Measurements from ENCODE around the gene CSNK2B. TPM values are rescaled to one million over a fixed set of nuclear protein-coding genes. Genes with fewer than 3 reads are reported as not detected.
A peak's percentile ranks its signal among the peaks of the same experiment; 100 is the strongest.

CSNK2B gene
- total RNA-seq, 1 donor from 2014 or later = 288 TPM

- H3K4me1 Mint-ChIP-seq = peaks cover 63% of the 10 kb centered on the region
- no peaks in the 10 kb centered on the region for H3K27me3 Mint-ChIP-seq
- intact Hi-C loops (cut with micrococcal nuclease) = loop anchor here (10.0 kb wide), 1 partner anchor 1193 kb away; the partner anchor contains the start of genes PSMB9 and TAP1
- peak overlapping the region; percentile 97 for H3K4me3 Mint-ChIP-seq
- peak overlapping the region; percentile 76 for H3K27ac Mint-ChIP-seq
- no peak for DNase-seq
- H3K36me3 Mint-ChIP-seq (ENCODE audit: low read depth) = peaks cover 65% of the 10 kb centered on the region
- no peaks in the 10 kb centered on the region for H3K9me3 Mint-ChIP-seq
These were observed 4.4 kb upstream of the CSNK2B start for GRCh38 chr6:31661262-31662123.

- Mint-ChIP-seq H3K9me3 (no peaks in the 10 kb centered on the region), H3K27ac (peak overlapping the region; percentile 76), H3K36me3 (ENCODE audit: low read depth) (peaks cover 65% of the 10 kb centered on the region), H3K4me3 (peak overlapping the region; percentile 74), H3K4me1 (peaks cover 65% of the 10 kb centered on the region), H3K27me3 (no peaks in the 10 kb centered on the region)
- intact Hi-C loops (cut with micrococcal nuclease) = loop anchor here (10.0 kb wide), 1 partner anchor 1193 kb away; the partner anchor contains the start of genes PSMB9 and TAP1
- no peak for DNase-seq
These were observed 3.7 kb upstream of the CSNK2B start for GRCh38 chr6:31662124-31662723.

GRCh38 chr6:31663126-31663960 lies 2.5 kb upstream of the CSNK2B start:
- H3K27me3 Mint-ChIP-seq = no peaks in the 10 kb centered on the region
- intact Hi-C loops (cut with micrococcal nuclease) = loop anchor here (10.0 kb wide), 1 partner anchor 1191 kb away; the partner anchor contains the start of genes PSMB9 and TAP1
- H3K27ac Mint-ChIP-seq = peak overlapping the region; percentile 96
- peaks cover 68% of the 10 kb centered on the region for H3K36me3 Mint-ChIP-seq (ENCODE audit: low read depth)
- no peak for DNase-seq
- no peaks in the 10 kb centered on the region for H3K9me3 Mint-ChIP-seq
- H3K4me3 Mint-ChIP-seq = peak overlapping the region; percentile 96
- H3K4me1 Mint-ChIP-seq = peaks cover 64% of the 10 kb centered on the region

GRCh38 chr6:31663961-31664789 lies 1.7 kb upstream of the CSNK2B start:
- peak; percentile 70 for DNase-seq
- intact Hi-C loops (cut with micrococcal nuclease) = loop anchor here (2.0 to 10.0 kb wide), 3 partner anchors 73 to 1191 kb away; partner anchors contain the start of genes CLIC1, PSMB9 and TAP1
- peaks cover 69% of the 10 kb centered on the region for H3K36me3 Mint-ChIP-seq (ENCODE audit: low read depth)
- H3K27ac Mint-ChIP-seq = peak overlapping the region; percentile 96
- peaks cover 62% of the 10 kb centered on the region for H3K4me1 Mint-ChIP-seq
- peak overlapping the region; percentile 96 for H3K4me3 Mint-ChIP-seq
- H3K27me3 Mint-ChIP-seq = no peaks in the 10 kb centered on the region
- no peaks in the 10 kb centered on the region for H3K9me3 Mint-ChIP-seq

GRCh38 chr6:31664790-31665500 lies 935 bp upstream of the CSNK2B start, which contains the start of gene GPANK1:
Gene GPANK1, minus strand, starts transcription at chr6:31664997. Its CDS starts 519 bp downstream, at chr6:31664478.
- DNase-seq = peak; percentile 97
- intact Hi-C loops (cut with micrococcal nuclease) = loop anchor here (1.0 to 10.0 kb wide), 10 partner anchors 13 to 1190 kb away; partner anchors contain the start of genes ABHD16A, ATP6V1G2, BAG6 and CLIC1
- peak within 1 kb of the TSS; percentile 96 for H3K27ac Mint-ChIP-seq
- no peaks in the 10 kb centered on the region for H3K27me3 Mint-ChIP-seq
- peak within 1 kb of the TSS; percentile 96 for H3K4me3 Mint-ChIP-seq
- H3K36me3 Mint-ChIP-seq (ENCODE audit: low read depth) = peaks cover 76% of the 10 kb centered on the region
- peaks cover 57% of the 10 kb centered on the region for H3K4me1 Mint-ChIP-seq
- no peaks in the 10 kb centered on the region for H3K9me3 Mint-ChIP-seq

GRCh38 chr6:31666337-31666965 lies 571 bp downstream of the CSNK2B start:
- intact Hi-C loops (cut with micrococcal nuclease) = loop anchor here (10.0 kb wide), 1 partner anchor 1188 kb away; the partner anchor contains the start of genes PSMB9 and TAP1
- no peaks in the 10 kb centered on the region for H3K9me3 Mint-ChIP-seq
- H3K27me3 Mint-ChIP-seq = no peaks in the 10 kb centered on the region
- peaks cover 53% of the 10 kb centered on the region for H3K4me1 Mint-ChIP-seq
- peak; percentile 66 for DNase-seq
- peak overlapping the region; percentile 96 for H3K4me3 Mint-ChIP-seq
- H3K27ac Mint-ChIP-seq = peak overlapping the region; percentile 96
- peaks cover 79% of the 10 kb centered on the region for H3K36me3 Mint-ChIP-seq (ENCODE audit: low read depth)

GRCh38 chr6:31669676-31670075 lies 3.8 kb downstream of the CSNK2B start, which contains the start of gene LY6G5B:
Gene LY6G5B, plus strand, starts transcription at chr6:31669976. Its CDS starts 975 bp downstream, at chr6:31670951.
- H3K9me3 Mint-ChIP-seq = no peaks in the 10 kb centered on the region
- intact Hi-C loops (cut with micrococcal nuclease) = loop anchor here (10.0 kb wide), 1 partner anchor 1185 kb away; the partner anchor contains the start of genes PSMB9 and TAP1
- H3K36me3 Mint-ChIP-seq (ENCODE audit: low read depth) = peaks cover 73% of the 10 kb centered on the region
- no peaks in the 10 kb centered on the region for H3K27me3 Mint-ChIP-seq
- H3K4me1 Mint-ChIP-seq = peaks cover 30% of the 10 kb centered on the region
- no peak within 1 kb of the TSS for H3K4me3 Mint-ChIP-seq
- DNase-seq = no peak
- H3K27ac Mint-ChIP-seq = no peak within 1 kb of the TSS

GRCh38 chr6:31676322-31676903 lies 10.5 kb downstream of the CSNK2B start:
- Mint-ChIP-seq H3K9me3 (no peaks in the 10 kb centered on the region), H3K4me3 (no peak overlapping the region), H3K4me1 (peaks cover 22% of the 10 kb centered on the region), H3K27me3 (no peaks in the 10 kb centered on the region), H3K36me3 (ENCODE audit: low read depth) (peaks cover 20% of the 10 kb centered on the region), H3K27ac (no peak overlapping the region)
- no peak for DNase-seq
- intact Hi-C loops (cut with micrococcal nuclease) = no loop called here

GRCh38 chr6:31676904-31677303 lies 11.0 kb downstream of the CSNK2B start:
- DNase-seq = no peak
- no peak overlapping the region for H3K27ac Mint-ChIP-seq
- no peaks in the 10 kb centered on the region for H3K27me3 Mint-ChIP-seq
- H3K4me3 Mint-ChIP-seq = no peak overlapping the region
- intact Hi-C loops (cut with micrococcal nuclease) = no loop called here
- H3K4me1 Mint-ChIP-seq = peaks cover 25% of the 10 kb centered on the region
- H3K9me3 Mint-ChIP-seq = no peaks in the 10 kb centered on the region
- peaks cover 15% of the 10 kb centered on the region for H3K36me3 Mint-ChIP-seq (ENCODE audit: low read depth)

- Mint-ChIP-seq H3K9me3 (no peaks in the 10 kb centered on the region), H3K4me3 (no peak overlapping the region), H3K36me3 (ENCODE audit: low read depth) (peaks cover 6% of the 10 kb centered on the region), H3K4me1 (peaks cover 25% of the 10 kb centered on the region), H3K27me3 (no peaks in the 10 kb centered on the region), H3K27ac (no peak overlapping the region)
- DNase-seq = no peak
- intact Hi-C loops (cut with micrococcal nuclease) = no loop called here
These were observed 12.1 kb downstream of the CSNK2B start for GRCh38 chr6:31677955-31678354.

All from activated CD4-positive, alpha-beta T cell treated with anti-CD3 and anti-CD28 coated beads, Interleukin-2, amount 10 ng/mL, durations not matched to agents 24 days and 14 days (primary cell).